G401 (cell line): ENCODE measurements around the gene ITGBL1. TPM values are rescaled to one million over a fixed set of nuclear protein-coding genes. Genes with fewer than 3 reads are reported as not detected.
A peak's percentile ranks its signal among the peaks of the same experiment; 100 is the strongest.

Experiments
- DNase-seq: peaks from one replicate; pipeline ENCODE4 v3.0.0-alpha.2; 2015; ENCODE audit warnings: low spot score
- in situ Hi-C: cut with HindIII; loops from 2 replicates; pipeline ENCODE4 v1.10.0; 2016; ENCODE audit warnings: low sequenced_read_pairs, mixed read lengths
- total RNA-seq: library from RNA; depleted of rRNA; stranded (reverse); fragments of >200 nt; shearing (Covaris generic); gene quantifications from 2 replicates; pipeline ENCODE4 v1.2.3, GENCODE V29; 2014

ITGBL1 gene
- total RNA-seq, 1 experiment from 2014 or later, result not detected

- in situ Hi-C loops, result no loop called here
Observed at GRCh38 chr13:101709952-101710351, 257.5 kb downstream of the ITGBL1 start.

GRCh38 chr13:101711307-101712025 is 259.0 kb downstream of the ITGBL1 start:
- in situ Hi-C loops, result no loop called here
- DNase-seq, result no peak

More at GRCh38 chr13:101709952-101710351, 257.5 kb downstream of the ITGBL1 start:
- DNase-seq, result no peak

- no peak for DNase-seq
- in situ Hi-C loops, result no loop called here
Observed at GRCh38 chr13:101712026-101712348, 259.5 kb downstream of the ITGBL1 start.

GRCh38 chr13:101714195-101714594 is 261.7 kb downstream of the ITGBL1 start:
- in situ Hi-C loops, result no loop called here
- DNase-seq, result no peak

DNA sequence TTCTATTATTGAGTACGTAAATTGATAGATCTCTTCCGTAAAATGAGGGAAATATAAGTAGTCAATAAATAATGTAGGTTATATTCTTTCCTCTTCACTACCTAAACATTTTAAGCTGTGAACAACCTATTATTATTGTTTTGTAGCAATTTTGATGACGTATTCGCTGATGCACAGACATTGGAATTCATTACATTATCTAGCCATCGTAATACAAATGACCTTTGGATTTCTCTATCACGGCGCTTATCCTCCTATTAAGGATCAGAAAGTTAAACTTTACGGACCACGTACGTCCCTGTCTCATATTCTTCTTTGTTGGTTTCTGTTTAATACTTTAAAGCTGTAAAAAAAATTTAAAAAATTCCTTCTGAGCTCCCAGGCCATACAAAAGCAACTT is 264.9 kb downstream of the ITGBL1 start:
- no peak for DNase-seq
- in situ Hi-C loops, result no loop called here

- in situ Hi-C loops, result no loop called here
- no peak for DNase-seq
Observed at GRCh38 chr13:101718496-101718895, 266.0 kb downstream of the ITGBL1 start.

DNA sequence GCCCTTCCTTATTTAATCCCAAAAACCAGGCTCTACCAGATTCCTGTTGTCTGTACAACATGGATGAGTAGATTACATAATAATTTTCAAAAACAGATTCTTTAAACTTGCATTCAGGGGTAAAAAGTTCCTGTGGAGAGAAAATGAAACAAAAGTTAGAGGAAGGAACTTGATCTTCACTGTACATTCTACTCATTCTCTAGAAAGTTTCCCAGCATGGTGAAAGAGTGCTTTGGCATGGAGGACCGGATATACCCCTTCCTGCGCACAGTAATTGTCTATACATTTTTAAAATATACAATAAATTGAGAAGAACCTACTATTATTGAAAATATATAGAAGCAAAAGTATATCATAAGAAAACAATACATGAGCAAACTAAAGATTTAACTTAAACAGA is 274.2 kb downstream of the ITGBL1 start:
- DNase-seq, result no peak
- in situ Hi-C loops, result no loop called here

- in situ Hi-C loops, result no loop called here
- DNase-seq, result no peak
Observed at GRCh38 chr13:101727118-101727517, 274.6 kb downstream of the ITGBL1 start.

DNA sequence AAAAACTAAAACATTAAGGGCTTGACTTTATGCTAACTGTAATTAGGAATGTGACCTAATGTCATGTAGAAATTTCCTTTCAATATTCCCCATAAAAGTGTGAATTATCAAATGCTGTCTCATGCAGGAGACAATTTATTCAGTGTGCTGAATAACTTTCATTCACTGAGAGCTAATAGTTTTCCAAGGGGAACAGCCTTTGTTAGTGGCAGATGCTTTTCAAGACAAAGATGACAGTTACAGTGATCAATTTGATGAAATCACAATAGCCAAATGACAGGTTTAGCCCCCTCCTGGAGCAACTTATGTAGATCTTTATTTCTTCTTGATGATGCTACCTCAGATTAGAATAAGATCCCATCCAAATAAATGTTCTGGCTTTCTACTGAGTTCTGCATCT is 275.5 kb downstream of the ITGBL1 start:
- no peak for DNase-seq

DNA sequence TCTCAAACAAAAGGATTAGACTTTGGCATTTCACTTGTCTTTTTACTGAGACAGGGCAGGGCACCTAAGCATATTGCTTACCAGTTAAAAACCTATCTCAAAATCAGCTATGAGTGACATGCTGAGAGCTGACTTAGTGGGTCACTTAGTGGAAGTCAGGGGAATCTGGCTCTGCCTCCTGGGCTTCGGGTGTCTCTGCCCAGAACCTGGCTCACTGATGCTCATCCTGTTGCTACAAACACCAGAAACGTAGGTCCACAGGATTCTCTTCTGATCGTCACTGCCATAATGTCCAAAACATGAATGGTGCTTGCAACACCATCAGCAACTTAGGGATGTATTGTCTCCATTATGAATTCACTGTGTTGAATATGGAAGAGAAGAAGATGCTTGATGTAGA is 276.1 kb downstream of the ITGBL1 start:
- in situ Hi-C loops, result no loop called here
- peak; percentile 57 for DNase-seq

More for the DNA sequence above, 275.5 kb downstream of the ITGBL1 start:
- in situ Hi-C loops, result no loop called here

DNA sequence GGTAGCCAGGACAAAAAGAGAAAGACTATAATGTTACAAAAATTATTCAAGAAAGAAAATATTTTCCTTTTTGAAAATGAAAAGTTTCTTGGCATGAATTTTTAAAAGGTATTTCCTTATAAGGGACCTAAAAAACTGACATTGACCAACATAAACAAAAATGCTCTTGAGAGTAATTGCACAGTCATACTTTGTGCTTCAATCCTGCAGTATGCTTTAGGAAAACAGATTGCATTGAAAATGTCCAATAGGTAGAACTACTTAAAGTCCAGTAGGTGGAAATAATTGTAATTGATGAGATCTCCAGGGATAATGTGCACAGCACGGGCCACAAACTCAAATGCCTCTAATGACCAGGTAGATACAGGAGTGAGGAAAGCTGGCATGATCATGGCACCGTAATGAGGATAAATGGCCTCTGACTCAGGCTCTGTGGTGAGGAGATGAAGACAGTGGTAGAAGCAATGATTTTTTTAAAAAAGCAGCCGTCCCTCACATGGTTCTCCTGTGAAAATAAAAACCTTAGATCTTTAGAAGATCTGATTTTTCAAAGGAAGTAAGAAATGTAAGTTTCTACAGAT is 278.0 kb downstream of the ITGBL1 start:
- DNase-seq, result no peak
- in situ Hi-C loops, result no loop called here

GRCh38 chr13:101736566-101736965 is 284.1 kb downstream of the ITGBL1 start:
- no peak for DNase-seq
- in situ Hi-C loops, result no loop called here

- no peak for DNase-seq
- in situ Hi-C loops, result no loop called here
Observed at GRCh38 chr13:101738336-101738735, 285.9 kb downstream of the ITGBL1 start.

DNA sequence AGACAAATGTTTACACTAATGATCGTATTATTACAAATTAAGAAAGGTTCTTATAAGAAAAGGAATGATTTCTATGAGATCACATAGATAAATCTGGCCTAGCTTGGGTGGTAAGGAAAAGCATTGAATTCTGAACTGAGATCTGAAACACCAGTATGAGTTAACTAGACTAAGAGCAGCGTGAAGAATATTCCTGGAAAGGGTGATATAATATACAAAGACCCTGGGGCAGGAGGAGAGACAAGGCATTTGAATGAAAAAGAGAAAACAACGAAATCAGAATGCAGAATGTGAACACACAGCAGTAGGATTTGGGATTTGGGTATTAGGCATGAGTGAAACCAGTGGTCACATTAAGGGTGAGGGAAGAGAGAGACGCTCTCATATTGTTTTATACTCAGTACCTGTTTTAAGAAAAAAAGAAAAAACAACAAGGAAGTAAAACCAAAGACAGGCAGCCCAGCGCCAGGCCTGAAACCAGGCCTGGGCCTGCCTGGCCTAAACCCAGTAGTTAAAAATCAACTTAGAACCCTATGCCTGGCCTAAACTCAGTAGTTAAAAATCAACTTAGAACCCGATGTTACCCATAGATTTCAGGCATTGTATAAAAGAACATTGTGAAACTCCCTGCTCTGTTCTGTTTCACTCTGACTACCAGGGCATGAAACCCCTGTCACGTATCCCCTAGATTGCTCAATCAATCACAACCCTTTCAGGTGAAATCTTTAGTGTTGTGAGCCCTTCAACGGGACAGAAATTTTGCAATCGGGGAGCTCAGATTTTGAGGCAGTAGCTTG is 287.1 kb downstream of the ITGBL1 start:
- in situ Hi-C loops, result no loop called here
- DNase-seq, result no peak

DNA sequence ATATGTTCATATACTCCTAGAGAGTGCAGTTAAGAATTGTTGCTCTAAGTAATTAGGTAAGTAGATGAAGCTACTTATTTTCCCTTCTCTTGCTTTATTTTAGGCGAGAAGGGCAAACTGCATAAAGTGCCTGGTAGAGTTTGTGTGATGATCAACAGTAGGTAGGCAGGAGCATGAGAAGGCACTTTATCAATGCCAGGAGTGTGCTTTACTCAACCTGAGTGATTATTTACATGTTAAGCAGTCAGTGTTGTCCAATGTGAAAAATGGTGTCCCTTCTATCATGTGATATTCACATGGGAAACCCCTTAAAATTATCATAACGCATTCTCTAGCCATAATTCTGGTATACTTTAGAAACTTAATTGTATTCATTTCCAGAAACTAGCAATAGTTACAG is 294.0 kb downstream of the ITGBL1 start:
- no peak for DNase-seq
- in situ Hi-C loops, result no loop called here

DNA sequence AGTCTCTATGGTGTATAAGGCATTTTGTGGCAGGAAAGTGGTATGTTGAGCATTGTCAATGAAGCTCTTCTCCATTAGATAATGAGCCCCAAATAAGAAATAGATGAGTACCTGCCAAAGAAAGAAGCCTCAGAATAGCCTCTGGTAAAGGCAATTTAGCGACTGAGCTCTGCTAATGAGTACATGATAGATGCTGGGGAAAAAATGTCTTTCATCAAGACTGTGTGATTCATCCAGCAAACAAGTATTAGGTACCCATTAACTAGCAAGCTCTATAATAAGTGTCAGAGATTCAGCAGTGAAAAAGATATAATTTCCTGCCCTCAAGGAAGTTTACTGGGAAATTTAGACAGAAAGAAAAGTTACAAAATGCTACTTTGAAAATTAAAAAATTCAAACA is 294.6 kb downstream of the ITGBL1 start:
- in situ Hi-C loops, result no loop called here
- DNase-seq, result no peak

DNA sequence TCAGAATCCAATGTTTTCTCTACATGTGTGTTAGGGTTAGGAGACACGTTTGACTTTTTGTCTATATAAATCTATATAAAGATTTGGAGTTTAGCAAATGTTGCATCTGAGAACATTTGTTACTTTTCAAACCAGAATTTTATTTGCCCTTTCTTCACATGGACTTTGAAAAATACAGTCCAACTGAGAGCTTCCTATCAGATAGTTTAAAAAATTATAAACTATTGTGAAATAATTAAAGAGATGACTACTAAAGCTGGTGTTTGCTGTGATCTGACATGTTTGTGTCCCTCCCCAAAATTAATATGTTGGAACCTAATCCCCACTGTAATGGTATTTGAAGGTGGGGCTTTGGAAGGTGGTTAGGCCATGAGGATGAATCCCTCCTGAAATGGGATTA is 297.1 kb downstream of the ITGBL1 start:
- in situ Hi-C loops, result no loop called here
- DNase-seq, result no peak

DNA sequence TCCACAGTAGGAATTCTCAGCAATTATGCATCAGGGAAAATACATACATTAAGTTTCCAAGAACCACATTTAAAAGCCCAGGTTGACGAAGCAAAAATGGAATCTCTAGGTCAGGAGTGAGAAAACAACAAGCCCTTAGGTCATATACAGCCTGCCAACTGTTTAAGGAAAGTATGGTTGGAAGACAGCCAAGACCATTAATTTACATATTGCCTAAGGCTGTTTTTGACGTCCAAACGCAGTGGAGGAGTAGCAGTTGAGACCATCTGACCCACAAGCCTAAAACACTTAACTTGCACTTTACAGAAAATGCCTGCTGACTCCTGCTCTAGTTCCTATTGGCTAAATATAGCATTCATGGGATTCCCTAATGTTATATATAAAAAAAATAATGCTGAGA is 299.0 kb downstream of the ITGBL1 start:
- DNase-seq, result no peak
- in situ Hi-C loops, result no loop called here

DNA sequence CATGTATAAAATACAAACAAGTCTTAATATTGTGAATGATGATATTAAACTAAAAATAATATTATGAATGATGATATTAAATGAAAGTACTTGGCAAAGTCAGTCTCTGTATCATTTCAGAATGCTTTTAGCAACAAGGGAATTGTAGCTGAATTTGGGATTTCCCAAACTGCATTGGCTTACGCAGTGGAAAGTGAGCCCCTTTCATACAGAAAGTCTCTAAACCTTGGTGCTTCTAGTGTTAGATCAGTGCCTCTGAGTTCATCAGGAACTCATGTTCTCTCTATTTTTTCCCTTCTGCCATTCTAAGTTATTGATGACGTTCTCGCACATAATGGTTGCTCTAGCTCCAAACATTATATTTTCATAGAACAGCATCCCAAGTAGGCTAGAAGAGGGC is 300.0 kb downstream of the ITGBL1 start:
- in situ Hi-C loops, result no loop called here
- DNase-seq, result no peak

GRCh38 chr13:101755228-101755887 is 302.9 kb downstream of the ITGBL1 start:
- DNase-seq, result no peak
- in situ Hi-C loops, result no loop called here
